Activated CD8-positive, alpha-beta memory T cell treated with anti-CD3 and anti-CD28 coated beads, Interleukin-2, amount 10 ng/mL, durations not matched to agents 7 days and 5 days (primary cell): ENCODE data around the gene SMCP. TPM values are rescaled to one million over a fixed set of nuclear protein-coding genes. Genes with fewer than 3 reads are reported as not detected.

Experiments used
- ATAC-seq: fragments of 150-1000 bp; cut with Tn5 transposase; one replicate; pipeline ENCODE4 v1.10.0; 2021; ENCODE audit warnings: moderate library complexity
- CTCF ChIA-PET: fragments of 350-600 bp; sonication (Branson Sonifier 250); formaldehyde crosslinking; loops from one replicate; lab custom pipeline; 2021; ENCODE audit warnings: antibody characterized with exemption; lab: Charles Lee
- DNase-seq: peaks from one replicate; pipeline ENCODE4 v3.0.0-alpha.2; 2020
- H3K27ac Mint-ChIP-seq: one replicate; pipeline ENCODE4 v1.8.0; 2021; ENCODE audit warnings: mild to moderate bottlenecking, mixed read lengths
- H3K27me3 Mint-ChIP-seq: one replicate; pipeline ENCODE4 v1.8.0; 2021; ENCODE audit warnings: mixed read lengths
- H3K36me3 Mint-ChIP-seq: one replicate; pipeline ENCODE4 v1.8.0; 2021; ENCODE audit warnings: mild to moderate bottlenecking, mixed read lengths
- H3K4me1 Mint-ChIP-seq: one replicate; pipeline ENCODE4 v1.8.0; 2021; ENCODE audit warnings: mixed read lengths
- H3K4me3 Mint-ChIP-seq: one replicate; pipeline ENCODE4 v1.8.0; 2021; ENCODE audit warnings: mild to moderate bottlenecking, moderate library complexity, mixed read lengths
- H3K9me3 Mint-ChIP-seq: one replicate; pipeline ENCODE4 v1.8.0; 2022; ENCODE audit warnings: low read depth, mixed read lengths
- total RNA-seq, 2 experiments: library from RNA; stranded (reverse); gene quantifications; one replicate each; pipeline ENCODE4 v1.2.3, GENCODE V29; 2021

SMCP gene
- total RNA-seq, 2 experiments from 2014 or later = not detected

- no peak for DNase-seq
- no peaks in the 10 kb centered on the region for H3K36me3 Mint-ChIP-seq
- H3K4me3 Mint-ChIP-seq = no peak overlapping the region
- peaks cover 14% of the 10 kb centered on the region for H3K27me3 Mint-ChIP-seq
- no peaks in the 10 kb centered on the region for H3K4me1 Mint-ChIP-seq
- no peak overlapping the region for H3K27ac Mint-ChIP-seq
- H3K9me3 Mint-ChIP-seq = no peaks in the 10 kb centered on the region
- ATAC-seq = no peak
- CTCF ChIA-PET = no interaction called here
Observed at GRCh38 chr1:152902636-152903035, 24.5 kb downstream of the SMCP start.

- no peak overlapping the region for H3K27ac Mint-ChIP-seq
- H3K27me3 Mint-ChIP-seq = peaks cover 13% of the 10 kb centered on the region
- no peaks in the 10 kb centered on the region for H3K9me3 Mint-ChIP-seq
- ATAC-seq (no peak), DNase-seq (no peak)
- CTCF ChIA-PET = no interaction called here
- no peaks in the 10 kb centered on the region for H3K4me1 Mint-ChIP-seq
- H3K4me3 Mint-ChIP-seq = no peak overlapping the region
- no peaks in the 10 kb centered on the region for H3K36me3 Mint-ChIP-seq
Observed at GRCh38 chr1:152904688-152905440, 26.7 kb downstream of the SMCP start.

GRCh38 chr1:152906023-152906565 lies 28.0 kb downstream of the SMCP start:
- H3K27me3 Mint-ChIP-seq = peaks cover 11% of the 10 kb centered on the region
- no peak overlapping the region for H3K4me3 Mint-ChIP-seq
- H3K9me3 Mint-ChIP-seq = no peaks in the 10 kb centered on the region
- no peak for ATAC-seq
- CTCF ChIA-PET = no interaction called here
- no peaks in the 10 kb centered on the region for H3K4me1 Mint-ChIP-seq
- H3K36me3 Mint-ChIP-seq = no peaks in the 10 kb centered on the region
- no peak for DNase-seq
- H3K27ac Mint-ChIP-seq = no peak overlapping the region

- Mint-ChIP-seq H3K27me3 (peaks cover 16% of the 10 kb centered on the region), H3K4me3 (no peak within 1 kb of the TSS), H3K9me3 (no peaks in the 10 kb centered on the region), H3K27ac (no peak within 1 kb of the TSS), H3K36me3 (no peaks in the 10 kb centered on the region), H3K4me1 (no peaks in the 10 kb centered on the region)
- ATAC-seq (no peak), DNase-seq (no peak)
- CTCF ChIA-PET = no interaction called here
Observed at GRCh38 chr1:152907686-152908601, 29.8 kb downstream of the SMCP start, which contains the start of gene IVL. IVL (plus strand) TSS chr1:152908546; CDS start chr1:152909798, 1,252 bp downstream.

- H3K4me3 Mint-ChIP-seq = no peak overlapping the region
- ATAC-seq (no peak), DNase-seq (no peak)
- H3K36me3 Mint-ChIP-seq = no peaks in the 10 kb centered on the region
- CTCF ChIA-PET = no interaction called here
- no peaks in the 10 kb centered on the region for H3K9me3 Mint-ChIP-seq
- H3K4me1 Mint-ChIP-seq = no peaks in the 10 kb centered on the region
- H3K27me3 Mint-ChIP-seq = peaks cover 16% of the 10 kb centered on the region
- no peak overlapping the region for H3K27ac Mint-ChIP-seq
Observed at GRCh38 chr1:152909206-152909605, 31.1 kb downstream of the SMCP start.

GRCh38 chr1:152912471-152912870 lies 34.3 kb downstream of the SMCP start:
- CTCF ChIA-PET = no interaction called here
- H3K27me3 Mint-ChIP-seq = peaks cover 21% of the 10 kb centered on the region
- H3K4me1 Mint-ChIP-seq = no peaks in the 10 kb centered on the region
- H3K9me3 Mint-ChIP-seq = no peaks in the 10 kb centered on the region
- ATAC-seq (no peak), DNase-seq (no peak)
- H3K4me3 Mint-ChIP-seq = no peak overlapping the region
- no peaks in the 10 kb centered on the region for H3K36me3 Mint-ChIP-seq
- H3K27ac Mint-ChIP-seq = no peak overlapping the region

GRCh38 chr1:152912900-152913299 lies 34.8 kb downstream of the SMCP start:
- Mint-ChIP-seq H3K36me3 (no peaks in the 10 kb centered on the region), H3K9me3 (no peaks in the 10 kb centered on the region)
- ATAC-seq = no peak

GRCh38 chr1:152917794-152918193 lies 39.7 kb downstream of the SMCP start:
- Mint-ChIP-seq H3K4me1 (no peaks in the 10 kb centered on the region), H3K9me3 (no peaks in the 10 kb centered on the region), H3K27ac (no peak overlapping the region), H3K36me3 (no peaks in the 10 kb centered on the region), H3K4me3 (no peak overlapping the region), H3K27me3 (peaks cover 15% of the 10 kb centered on the region)
- DNase-seq = no peak
- ATAC-seq = no peak
- CTCF ChIA-PET = no interaction called here

More at GRCh38 chr1:152912900-152913299, 34.8 kb downstream of the SMCP start:
- peaks cover 21% of the 10 kb centered on the region for H3K27me3 Mint-ChIP-seq
- no peak for DNase-seq
- CTCF ChIA-PET = no interaction called here
- no peak overlapping the region for H3K4me3 Mint-ChIP-seq
- H3K27ac Mint-ChIP-seq = no peak overlapping the region
- H3K4me1 Mint-ChIP-seq = no peaks in the 10 kb centered on the region

- peaks cover 14% of the 10 kb centered on the region for H3K27me3 Mint-ChIP-seq
- CTCF ChIA-PET = no interaction called here
- H3K36me3 Mint-ChIP-seq = no peaks in the 10 kb centered on the region
- no peaks in the 10 kb centered on the region for H3K4me1 Mint-ChIP-seq
- no peak overlapping the region for H3K4me3 Mint-ChIP-seq
- H3K27ac Mint-ChIP-seq = no peak overlapping the region
- no peak for DNase-seq
- no peak for ATAC-seq
- H3K9me3 Mint-ChIP-seq = no peaks in the 10 kb centered on the region
Observed at GRCh38 chr1:152919071-152919470, 40.9 kb downstream of the SMCP start.

- no peak overlapping the region for H3K4me3 Mint-ChIP-seq
- no peak overlapping the region for H3K27ac Mint-ChIP-seq
- H3K9me3 Mint-ChIP-seq = no peaks in the 10 kb centered on the region
- ATAC-seq (no peak), DNase-seq (no peak)
- peaks cover 3% of the 10 kb centered on the region for H3K27me3 Mint-ChIP-seq
- CTCF ChIA-PET = no interaction called here
- H3K4me1 Mint-ChIP-seq = no peaks in the 10 kb centered on the region
- no peaks in the 10 kb centered on the region for H3K36me3 Mint-ChIP-seq
Observed at GRCh38 chr1:152924191-152924590, 46.1 kb downstream of the SMCP start.

- Mint-ChIP-seq H3K36me3 (no peaks in the 10 kb centered on the region), H3K27ac (no peak overlapping the region), H3K9me3 (no peaks in the 10 kb centered on the region), H3K4me3 (no peak overlapping the region), H3K27me3 (peaks cover 11% of the 10 kb centered on the region), H3K4me1 (no peaks in the 10 kb centered on the region)
- ATAC-seq (no peak), DNase-seq (no peak)
- CTCF ChIA-PET = interaction anchor here (1.1 to 1.8 kb wide), 3 partner anchors 50 to 272 kb away, joined by 3 to 4 read pairs (median 4); no protein-coding TSS in a partner anchor
Observed at GRCh38 chr1:152926091-152926490, 48.0 kb downstream of the SMCP start.

- Mint-ChIP-seq H3K4me1 (no peaks in the 10 kb centered on the region), H3K9me3 (no peaks in the 10 kb centered on the region), H3K27ac (no peak overlapping the region), H3K4me3 (no peak overlapping the region), H3K36me3 (no peaks in the 10 kb centered on the region), H3K27me3 (peaks cover 20% of the 10 kb centered on the region)
- ATAC-seq (no peak), DNase-seq (no peak)
- CTCF ChIA-PET = no interaction called here
Observed at GRCh38 chr1:152928671-152929070, 50.5 kb downstream of the SMCP start.

GRCh38 chr1:152932170-152932811 lies 54.2 kb downstream of the SMCP start:
- ATAC-seq = no peak
- CTCF ChIA-PET = no interaction called here
- peak; percentile 30 for DNase-seq
- H3K36me3 Mint-ChIP-seq = no peaks in the 10 kb centered on the region
- H3K9me3 Mint-ChIP-seq = no peaks in the 10 kb centered on the region
- no peak overlapping the region for H3K27ac Mint-ChIP-seq
- H3K4me1 Mint-ChIP-seq = no peaks in the 10 kb centered on the region
- peaks cover 20% of the 10 kb centered on the region for H3K27me3 Mint-ChIP-seq
- H3K4me3 Mint-ChIP-seq = no peak overlapping the region
